ENCODE data around the gene AMMECR1. TPM values are rescaled to one million over a fixed set of nuclear protein-coding genes. Genes with fewer than 3 reads are reported as not detected.

Gene AMMECR1
- total RNA-seq, 6 donors from 2014 or later = 1.4 to 20.1 (median 8.0) TPM

GRCh38 chrX:110146521-110146920 lies 171.4 kb downstream of the AMMECR1 start:
- Histone ChIP-seq H3K4me3 (no peak overlapping the region), H3K4me1 (peaks cover 5 to 17% (median 10%) of the 10 kb centered on the region in 4 donors), H3K9me3 (no peaks in the 10 kb centered on the region), H3K27ac (peak overlapping the region in 1 of 4 donors; percentile 14), H3K36me3 (no peaks in the 10 kb centered on the region), H3K27me3 (no peaks in the 10 kb centered on the region)
- 21 to 78% methylated on average over 1 to 2 of the region's 2 CpGs for WGBS, 2 donors
- DNase-seq (no peak), ATAC-seq (ENCODE audit: low FRiP score in 2 of 2) (peak; percentile 70 to 89)
- TF ChIP-seq CTCF (IDR thresholded peaks at IDR 0.05) (peak; percentile 22 to 60 (median 52)), EP300 (IDR thresholded peaks at IDR 0.05) (no peak)

- Histone ChIP-seq H3K27ac (peak overlapping the region in 1 of 4 donors; percentile 14), H3K27me3 (no peaks in the 10 kb centered on the region), H3K9me3 (no peaks in the 10 kb centered on the region), H3K4me1 (peaks cover 5 to 17% (median 10%) of the 10 kb centered on the region in 4 donors), H3K36me3 (no peaks in the 10 kb centered on the region), H3K4me3 (no peak overlapping the region)
- DNase-seq (peak in 1 of 2 donors; percentile 40), ATAC-seq (ENCODE audit: low FRiP score in 2 of 2) (peak; percentile 61 to 82)
- TF ChIP-seq EP300 (IDR thresholded peaks at IDR 0.05) (no peak), CTCF (IDR thresholded peaks at IDR 0.05) (peak in 5 of 6 experiments; percentile 27 to 65 (median 48))
- WGBS, 2 donors = 19 to 24% methylated on average over 4 of the region's 4 CpGs
Observed at GRCh38 chrX:110145854-110146253, 172.0 kb downstream of the AMMECR1 start.

DNA sequence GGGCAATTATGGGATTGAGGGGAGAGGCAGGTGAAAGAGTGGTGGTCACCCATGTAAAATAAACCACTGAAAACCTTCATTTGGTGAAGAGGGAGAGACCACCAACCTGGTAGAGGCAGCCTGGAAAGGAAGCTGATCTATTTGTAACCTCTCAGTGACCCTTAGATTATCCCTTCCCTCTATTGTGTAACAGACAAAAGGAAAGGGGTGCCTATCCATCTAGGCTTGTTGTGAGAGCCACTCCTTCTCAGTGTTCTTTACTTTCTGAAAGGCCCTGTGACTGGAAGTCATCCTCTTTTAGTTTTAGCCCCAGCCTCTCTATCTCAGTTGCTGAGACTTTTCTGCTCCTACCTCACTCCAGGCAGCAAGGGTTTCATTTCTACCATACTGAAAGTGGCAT lies 172.6 kb downstream of the AMMECR1 start:
- no peak for DNase-seq
- no peaks in the 10 kb centered on the region for H3K36me3 ChIP-seq
- peak overlapping the region in 1 of 4 donors; percentile 9 for H3K27ac ChIP-seq
- no peaks in the 10 kb centered on the region for H3K27me3 ChIP-seq
- ATAC-seq (ENCODE audit: low FRiP score in 2 of 2) = no peak
- TF ChIP-seq POLR2A (IDR thresholded peaks at IDR 0.05) (no peak), POLR2AphosphoS5 (IDR thresholded peaks at IDR 0.05) (no peak), CTCF (IDR thresholded peaks at IDR 0.05) (no peak), EP300 (IDR thresholded peaks at IDR 0.05) (no peak)
- H3K9me3 ChIP-seq = no peaks in the 10 kb centered on the region
- peaks cover 5 to 17% (median 10%) of the 10 kb centered on the region in 4 donors for H3K4me1 ChIP-seq
- H3K4me3 ChIP-seq = no peak overlapping the region

Small RNA genes lying within 50 kb of the gene (small RNA-seq; reads per million reads assigned to genes)
- gene GNG5P2 (0 reads per million in 4 donors), gene SNORD96B (0.07 to 0.80 (median 0.27) reads per million in 4 donors)

Other genes starting within 250 kb of the AMMECR1 start
- gene RTL9, start 40.8 kb upstream of the AMMECR1 start, total RNA-seq = under 1 TPM in 4 of 6 donors, not detected in 2; under 0.01 to 0.51 (median 0.18) TPM

Measured in upper lobe of left lung (tissue), 6 donors.